Esophagus squamous epithelium (tissue), 5 donors: ENCODE data around the gene ADGRB3. TPM values are rescaled to one million over a fixed set of nuclear protein-coding genes. Genes with fewer than 3 reads are reported as not detected.

ENCODE experiments used
- DNase-seq: peaks from one replicate; lab custom pipeline; 2025; lab: John Stamatoyannopoulos, UW
- H3K27ac ChIP-seq, 4 donors: fragments of 200-600 bp; sonication (generic); one replicate each; pipeline ENCODE4 v1.5.1; 2016 to 2019; ENCODE audit warnings: mild to moderate bottlenecking in 1 of 4
- H3K27me3 ChIP-seq, 4 donors: fragments of 200-600 bp; sonication (generic); 1 replicate in 3 of 4; 2 replicates in 1 of 4; pipeline versions ENCODE4 v1.5.1 to v1.6.0; 2017 to 2021; ENCODE audit warnings: antibody characterized with exemption in 1 of 4
- H3K36me3 ChIP-seq, 3 donors: fragments of 200-600 bp; sonication (generic); one replicate each; pipeline ENCODE4 v1.5.1; 2016 to 2019
- H3K4me1 ChIP-seq, 3 donors: fragments of 200-600 bp; sonication (generic); one replicate each; pipeline ENCODE4 v1.5.1; 2017 to 2019
- H3K4me3 ChIP-seq, 4 donors: fragments of 200-600 bp; sonication (generic); 1 replicate in 3 of 4; 2 replicates in 1 of 4; pipeline ENCODE4 v1.5.1; 2016 to 2019; ENCODE audit warnings: mild to moderate bottlenecking in 2 of 4, moderate library complexity in 1 of 4
- H3K9me3 ChIP-seq, 3 donors: fragments of 200-600 bp; sonication (generic); one replicate each; pipeline ENCODE4 v1.5.1; 2016 to 2019
- CTCF ChIP-seq, 6 experiments: fragments of 450-650 bp in 4 of 6; fragments of 200-600 bp in 2 of 6; sonication (generic) in 2 of 6; IDR thresholded peaks; one replicate each; pipeline ENCODE4 v1.5.1; 2016 to 2019; ENCODE audit warnings: antibody characterized with exemption in 6 of 6, mild to moderate bottlenecking in 4 of 6, moderate library complexity in 4 of 6
- POLR2A ChIP-seq, 4 donors: fragments of 450-650 bp; IDR thresholded peaks; one replicate each; pipeline ENCODE4 v1.6.1; 2017; ENCODE audit warnings: antibody characterized with exemption in 4 of 4, mild to moderate bottlenecking in 4 of 4, moderate library complexity in 3 of 4
- WGBS, 2 donors: methylation state at CpG; one replicate each; pipeline ENCODE4 v1.1.5; 2018; 5-methylcytosine and 5-hydroxymethylcytosine counted together
- intact Hi-C: fragments of 100-400 bp; cut with DNase I; formaldehyde crosslinking; loops from one replicate; pipeline ENCODE4 v1.15.0; 2022
- total RNA-seq, 4 donors: library from RNA; depleted of rRNA; stranded (reverse); fragments of >200 nt; gene quantifications; one replicate each; pipeline ENCODE4 v1.1.0, GENCODE V29; 2016
- donor health status: DM: yes; HTN: yes; CAD: no.

The ADGRB3 gene
- total RNA-seq, 4 donors from 2014 or later, result 0.04 to 1.1 (median 0.32) TPM

GRCh38 chr6:68635706-68636513 lies 828 bp downstream of the ADGRB3 start:
- 3 to 6% methylated on average over 18 to 19 of the region's 24 CpGs for WGBS, 2 donors
- peak overlapping the region; percentile 44 to 74 (median 62) for H3K4me3 ChIP-seq
- intact Hi-C loops, result no loop called here
- H3K27me3 ChIP-seq, result peaks cover 0 to 75% (median 2%) of the 10 kb centered on the region in 4 donors
- no peaks in the 10 kb centered on the region for H3K9me3 ChIP-seq
- peak overlapping the region in 3 of 4 donors; percentile 52 to 85 (median 80) for H3K27ac ChIP-seq
- DNase-seq, result no peak
- H3K36me3 ChIP-seq, result no peaks in the 10 kb centered on the region
- TF ChIP-seq POLR2A (IDR thresholded peaks at IDR 0.05) (no peak), CTCF (IDR thresholded peaks at IDR 0.05) (no peak)
- H3K4me1 ChIP-seq, result peaks cover 4 to 38% (median 8%) of the 10 kb centered on the region in 3 donors

- 43 to 46% methylated on average over 5 of the region's 5 CpGs for WGBS, 2 donors
- no peak for TF ChIP-seq POLR2A (IDR thresholded peaks at IDR 0.05)
- TF ChIP-seq CTCF (IDR thresholded peaks at IDR 0.05), result no peak
- Histone ChIP-seq H3K27me3 (peaks cover 0 to 75% (median 2%) of the 10 kb centered on the region in 4 donors), H3K9me3 (no peaks in the 10 kb centered on the region), H3K36me3 (no peaks in the 10 kb centered on the region), H3K27ac (no peak overlapping the region), H3K4me3 (peak overlapping the region in 2 of 4 donors; percentile 63 to 74), H3K4me1 (peaks cover 4 to 38% (median 8%) of the 10 kb centered on the region in 3 donors)
- DNase-seq, result no peak
- intact Hi-C loops, result no loop called here
Measured at GRCh38 chr6:68636666-68637065, 1.6 kb downstream of the ADGRB3 start.

DNA sequence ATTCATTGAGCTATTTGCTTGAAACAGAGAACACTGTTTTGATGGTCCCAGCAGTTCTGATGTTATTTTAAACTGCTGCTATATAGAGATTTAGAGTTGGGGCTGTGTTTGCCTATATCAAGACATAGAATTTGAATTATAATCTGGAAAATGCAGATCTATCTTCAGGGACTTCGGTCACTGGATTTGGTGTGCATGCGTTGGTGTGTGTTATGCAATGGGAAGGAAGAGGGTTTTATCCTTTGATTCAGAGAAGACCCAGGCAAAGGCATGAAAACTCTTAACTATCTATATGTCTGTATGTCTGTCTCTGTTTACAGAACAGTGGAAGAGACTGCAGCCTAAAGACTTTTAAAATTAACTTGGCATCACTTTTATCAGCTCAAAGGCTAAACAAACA lies 2.0 kb downstream of the ADGRB3 start:
- H3K36me3 ChIP-seq, result no peaks in the 10 kb centered on the region
- no peak overlapping the region for H3K27ac ChIP-seq
- WGBS, 2 donors, result 56 to 67% methylated on average over 2 of the region's 2 CpGs
- no peaks in the 10 kb centered on the region for H3K9me3 ChIP-seq
- no peak for TF ChIP-seq CTCF (IDR thresholded peaks at IDR 0.05)
- TF ChIP-seq POLR2A (IDR thresholded peaks at IDR 0.05), result no peak
- no peak for DNase-seq
- peaks cover 4 to 38% (median 8%) of the 10 kb centered on the region in 3 donors for H3K4me1 ChIP-seq
- H3K4me3 ChIP-seq, result peak overlapping the region in 1 of 4 donors; percentile 63
- intact Hi-C loops, result no loop called here
- peaks cover 0 to 75% (median 2%) of the 10 kb centered on the region in 4 donors for H3K27me3 ChIP-seq

DNA sequence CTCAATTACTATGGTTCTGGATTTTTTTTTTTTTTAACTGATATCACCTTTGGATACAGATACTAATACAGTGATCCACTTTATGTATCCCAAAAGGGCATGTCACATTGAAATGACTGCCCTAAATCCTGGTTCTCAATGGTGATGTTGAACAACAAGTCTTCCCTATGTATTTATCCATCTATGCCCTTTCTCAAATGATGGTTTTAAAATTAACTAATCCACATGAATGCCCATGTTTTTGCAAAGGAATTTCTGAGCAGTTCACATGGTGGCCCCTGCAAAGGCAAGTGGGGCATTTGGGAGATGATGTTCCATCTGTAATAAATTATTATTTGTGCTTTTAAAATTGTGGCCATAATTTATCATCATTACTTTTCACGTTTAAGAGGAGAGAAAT lies 2.7 kb downstream of the ADGRB3 start:
- intact Hi-C loops, result no loop called here

More for the DNA sequence above, 2.7 kb downstream of the ADGRB3 start:
- H3K27ac ChIP-seq, result no peak overlapping the region
- H3K4me3 ChIP-seq, result no peak overlapping the region
- H3K9me3 ChIP-seq, result no peaks in the 10 kb centered on the region
- peaks cover 0 to 73% (median 2%) of the 10 kb centered on the region in 4 donors for H3K27me3 ChIP-seq
- no peaks in the 10 kb centered on the region for H3K36me3 ChIP-seq
- no peak for DNase-seq
- peaks cover 4 to 38% (median 8%) of the 10 kb centered on the region in 3 donors for H3K4me1 ChIP-seq
- TF ChIP-seq CTCF (IDR thresholded peaks at IDR 0.05) (no peak), POLR2A (IDR thresholded peaks at IDR 0.05) (no peak)
- 0% methylated on average over 1 of the region's 1 CpG for WGBS, 2 donors
